Measurements from ENCODE around the gene ARID3C.

ARID3C gene

DNA sequence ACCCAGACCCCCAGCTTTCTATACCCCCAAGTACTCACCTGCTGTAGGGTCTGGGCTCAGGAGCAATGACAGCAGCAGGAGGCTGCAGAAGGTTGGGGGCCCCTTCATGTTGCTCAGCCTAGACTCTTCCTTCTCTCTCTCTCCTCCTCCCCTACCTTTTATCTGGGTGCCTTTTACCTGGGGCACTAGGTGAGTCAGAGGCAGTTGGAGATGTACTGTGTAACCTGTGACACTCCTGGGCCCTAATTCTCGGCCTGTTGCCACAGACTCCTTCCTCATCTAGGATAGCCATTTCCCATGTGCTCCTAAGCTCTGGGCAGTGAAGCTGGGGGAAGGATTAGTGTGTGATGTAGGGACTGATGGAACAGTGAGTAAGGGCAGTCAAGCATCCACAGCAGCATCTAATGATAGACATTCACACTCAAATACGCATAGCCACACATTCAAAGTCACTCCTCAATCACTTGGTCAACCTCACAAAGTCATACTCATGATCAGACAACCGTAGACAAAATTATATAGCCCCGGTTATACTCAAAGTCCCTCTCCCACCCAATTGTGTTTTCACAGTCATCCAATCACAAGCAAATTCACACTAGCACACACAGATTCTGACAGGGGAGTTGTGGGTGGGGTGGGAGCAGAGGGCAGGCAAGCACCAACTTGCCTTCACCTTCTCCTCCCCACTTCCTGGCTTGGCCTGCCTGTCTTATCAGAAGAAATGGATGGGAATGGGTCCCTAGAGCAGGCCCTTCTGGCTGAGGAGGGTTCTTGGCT lies 33.8 kb upstream of the ARID3C start, which contains the start of gene CCL27 (continued):
- TF ChIP-seq, protein P1, sequence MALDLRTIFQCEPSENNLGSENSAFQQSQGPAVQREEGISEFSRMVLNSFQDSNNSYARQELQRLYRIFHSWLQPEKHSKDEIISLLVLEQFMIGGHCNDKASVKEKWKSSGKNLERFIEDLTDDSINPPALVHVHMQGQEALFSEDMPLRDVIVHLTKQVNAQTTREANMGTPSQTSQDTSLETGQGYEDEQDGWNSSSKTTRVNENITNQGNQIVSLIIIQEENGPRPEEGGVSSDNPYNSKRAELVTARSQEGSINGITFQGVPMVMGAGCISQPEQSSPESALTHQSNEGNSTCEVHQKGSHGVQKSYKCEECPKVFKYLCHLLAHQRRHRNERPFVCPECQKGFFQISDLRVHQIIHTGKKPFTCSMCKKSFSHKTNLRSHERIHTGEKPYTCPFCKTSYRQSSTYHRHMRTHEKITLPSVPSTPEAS (tag by site-specific recombination; IDR thresholded peaks at IDR 0.05), result no peak
- TF ChIP-seq SP7 (tag by site-specific recombination; IDR thresholded peaks at IDR 0.05) (no peak), SP2 (tag by site-specific recombination; IDR thresholded peaks at IDR 0.05) (peak; percentile 23; the same call in 1 of the 2 replicates), ZNF596 (tag by site-specific recombination; IDR thresholded peaks at IDR 0.05) (no peak), ZNF221 (tag by site-specific recombination; IDR thresholded peaks at IDR 0.05; ENCODE audit: borderline replicate concordance) (no peak), ZNF510 (tag by site-specific recombination; IDR thresholded peaks at IDR 0.05; ENCODE audit: insufficient replicate concordance) (no peak), EGR2 (tag by site-specific recombination; IDR thresholded peaks at IDR 0.05; ENCODE audit: low read depth) (peak; percentile 37; the same call in 1 of the 2 replicates), ZNF521 (tag by site-specific recombination; IDR thresholded peaks at IDR 0.05) (no peak), ZNF184 (tag by site-specific recombination; IDR thresholded peaks at IDR 0.05) (no peak), HOXC10 (CRISPR knock-in tag; IDR thresholded peaks at IDR 0.05) (no peak), BCL11B (tag by site-specific recombination; IDR thresholded peaks at IDR 0.05; ENCODE audit: low read depth) (no peak), SP3 (tag by site-specific recombination; IDR thresholded peaks at IDR 0.05) (no peak)

DNA sequence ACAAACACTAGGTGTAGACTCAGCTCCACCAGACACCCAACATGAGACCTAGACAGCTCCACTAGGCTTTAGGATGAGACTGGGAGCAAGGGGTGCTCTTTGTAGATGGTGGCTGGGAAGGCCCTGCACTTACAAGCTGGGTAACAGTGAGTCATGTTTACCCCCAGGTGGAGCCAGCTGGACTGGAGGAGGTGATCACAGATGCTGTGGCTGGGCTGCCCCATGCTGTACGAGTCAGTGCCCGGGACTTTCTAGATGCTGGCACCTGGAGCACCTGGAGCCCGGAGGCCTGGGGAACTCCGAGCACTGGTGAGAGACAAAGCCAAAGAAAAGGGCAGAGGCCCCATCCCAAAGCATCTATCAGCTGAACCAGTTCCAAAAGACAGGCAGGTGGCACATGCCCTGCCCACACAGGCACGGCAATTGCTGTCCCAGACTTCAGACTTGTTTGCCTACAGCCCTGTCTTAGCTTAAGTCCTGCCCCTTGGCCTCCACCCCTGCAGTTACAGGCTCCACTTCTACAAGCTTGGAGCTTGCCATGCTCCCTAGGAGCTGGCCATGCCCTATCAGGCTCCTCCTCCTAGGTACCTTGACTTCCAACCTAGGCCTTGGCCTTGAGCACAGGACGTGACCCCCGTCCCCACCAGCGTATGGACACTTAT lies 30.9 kb upstream of the ARID3C start:
- Histone ChIP-seq H3K4me3 (ENCODE audit: low read depth, low read length) (no peak overlapping the region), H3K9me3 (ENCODE audit: control insufficient read depth, insufficient read depth, low read depth, low read length) (no peaks in the 10 kb centered on the region), H3K36me3 (ENCODE audit: control insufficient read depth in 2 of 2, insufficient read depth in 1 of 2, low read length in 2 of 2) (peaks cover 0 to 13% of the 10 kb centered on the region in 2 experiments; a peak in 1 of 3 replicates), H3K4me1 (ENCODE audit: control insufficient read depth, insufficient read depth, low read length) (peaks cover 2% of the 10 kb centered on the region; the same call in 1 of the 2 replicates), H3K27ac (ENCODE audit: extremely low read depth, low read depth, low read length) (no peak overlapping the region)
- ChIA-PET POLR2A (interaction anchor here (1.4 to 2.1 kb wide), 3 partner anchors 8 to 39 kb away, joined by 4 to 10 read pairs (median 5); partner anchors contain the start of genes DCTN3, GALT and IL11RA), CTCF (interaction anchor here (0.6 to 1.3 kb wide), 3 partner anchors 11 to 1286 kb away, joined by 3 to 4 read pairs (median 3); no protein-coding TSS in a partner anchor)
- TF ChIP-seq KLF9 (tag by site-specific recombination; IDR thresholded peaks at IDR 0.05; ENCODE audit: low read depth) (no peak), FEZF1 (tag by site-specific recombination; IDR thresholded peaks at IDR 0.05) (no peak), ZNF202 (tag by site-specific recombination; IDR thresholded peaks at IDR 0.05; ENCODE audit: borderline replicate concordance) (no peak), MZF1 (tag by site-specific recombination; IDR thresholded peaks at IDR 0.05; ENCODE audit: borderline replicate concordance) (no peak), ZBTB17 (tag by site-specific recombination; IDR thresholded peaks at IDR 0.05) (no peak), ZNF341 (tag by site-specific recombination; IDR thresholded peaks at IDR 0.05; ENCODE audit: low read depth) (no peak)
- TF ChIP-seq, protein P2, sequence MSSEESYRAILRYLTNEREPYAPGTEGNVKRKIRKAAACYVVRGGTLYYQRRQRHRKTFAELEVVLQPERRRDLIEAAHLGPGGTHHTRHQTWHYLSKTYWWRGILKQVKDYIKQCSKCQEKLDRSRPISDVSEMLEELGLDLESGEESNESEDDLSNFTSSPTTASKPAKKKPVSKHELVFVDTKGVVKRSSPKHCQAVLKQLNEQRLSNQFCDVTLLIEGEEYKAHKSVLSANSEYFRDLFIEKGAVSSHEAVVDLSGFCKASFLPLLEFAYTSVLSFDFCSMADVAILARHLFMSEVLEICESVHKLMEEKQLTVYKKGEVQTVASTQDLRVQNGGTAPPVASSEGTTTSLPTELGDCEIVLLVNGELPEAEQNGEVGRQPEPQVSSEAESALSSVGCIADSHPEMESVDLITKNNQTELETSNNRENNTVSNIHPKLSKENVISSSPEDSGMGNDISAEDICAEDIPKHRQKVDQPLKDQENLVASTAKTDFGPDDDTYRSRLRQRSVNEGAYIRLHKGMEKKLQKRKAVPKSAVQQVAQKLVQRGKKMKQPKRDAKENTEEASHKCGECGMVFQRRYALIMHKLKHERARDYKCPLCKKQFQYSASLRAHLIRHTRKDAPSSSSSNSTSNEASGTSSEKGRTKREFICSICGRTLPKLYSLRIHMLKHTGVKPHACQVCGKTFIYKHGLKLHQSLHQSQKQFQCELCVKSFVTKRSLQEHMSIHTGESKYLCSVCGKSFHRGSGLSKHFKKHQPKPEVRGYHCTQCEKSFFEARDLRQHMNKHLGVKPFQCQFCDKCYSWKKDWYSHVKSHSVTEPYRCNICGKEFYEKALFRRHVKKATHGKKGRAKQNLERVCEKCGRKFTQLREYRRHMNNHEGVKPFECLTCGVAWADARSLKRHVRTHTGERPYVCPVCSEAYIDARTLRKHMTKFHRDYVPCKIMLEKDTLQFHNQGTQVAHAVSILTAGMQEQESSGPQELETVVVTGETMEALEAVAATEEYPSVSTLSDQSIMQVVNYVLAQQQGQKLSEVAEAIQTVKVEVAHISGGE (tag by site-specific recombination; conservative IDR thresholded peaks at IDR 0.05; ENCODE audit: low read depth), result no peak
- TF ChIP-seq, protein P3, sequence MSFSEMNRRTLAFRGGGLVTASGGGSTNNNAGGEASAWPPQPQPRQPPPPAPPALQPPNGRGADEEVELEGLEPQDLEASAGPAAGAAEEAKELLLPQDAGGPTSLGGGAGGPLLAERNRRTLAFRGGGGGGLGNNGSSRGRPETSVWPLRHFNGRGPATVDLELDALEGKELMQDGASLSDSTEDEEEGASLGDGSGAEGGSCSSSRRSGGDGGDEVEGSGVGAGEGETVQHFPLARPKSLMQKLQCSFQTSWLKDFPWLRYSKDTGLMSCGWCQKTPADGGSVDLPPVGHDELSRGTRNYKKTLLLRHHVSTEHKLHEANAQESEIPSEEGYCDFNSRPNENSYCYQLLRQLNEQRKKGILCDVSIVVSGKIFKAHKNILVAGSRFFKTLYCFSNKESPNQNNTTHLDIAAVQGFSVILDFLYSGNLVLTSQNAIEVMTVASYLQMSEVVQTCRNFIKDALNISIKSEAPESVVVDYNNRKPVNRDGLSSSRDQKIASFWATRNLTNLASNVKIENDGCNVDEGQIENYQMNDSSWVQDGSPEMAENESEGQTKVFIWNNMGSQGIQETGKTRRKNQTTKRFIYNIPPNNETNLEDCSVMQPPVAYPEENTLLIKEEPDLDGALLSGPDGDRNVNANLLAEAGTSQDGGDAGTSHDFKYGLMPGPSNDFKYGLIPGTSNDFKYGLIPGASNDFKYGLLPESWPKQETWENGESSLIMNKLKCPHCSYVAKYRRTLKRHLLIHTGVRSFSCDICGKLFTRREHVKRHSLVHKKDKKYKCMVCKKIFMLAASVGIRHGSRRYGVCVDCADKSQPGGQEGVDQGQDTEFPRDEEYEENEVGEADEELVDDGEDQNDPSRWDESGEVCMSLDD (tag by site-specific recombination; IDR thresholded peaks at IDR 0.05), result no peak
